Adrenal gland (tissue), 12 donors: ENCODE measurements around the gene SVBP. TPM values are rescaled to one million over a fixed set of nuclear protein-coding genes. Genes with fewer than 3 reads are reported as not detected.

Experiments used
- DNase-seq, 7 donors: peaks; one replicate each; pipeline ENCODE4 v3.0.0-alpha.2; 2019 to 2020
- H3K27ac ChIP-seq, 5 donors: fragments of 200-600 bp; sonication (generic) in 4 of 5; 1 replicate in 3 of 5; 2 replicates in 2 of 5; pipeline versions ENCODE4 v1.5.1 to v1.8.0; 2016 to 2020; ENCODE audit warnings: mild to moderate bottlenecking in 1 of 5
- H3K27me3 ChIP-seq: fragments of 200-600 bp; 2 replicates; pipeline ENCODE4 v1.8.0; 2021
- H3K36me3 ChIP-seq, 2 donors: fragments of 200-600 bp; replicated peaks in 1 of 2; 1 replicate in 1 of 2; 2 replicates in 1 of 2; pipeline versions ENCODE4 v1.5.1 to v1.8.0; 2018 to 2022
- H3K4me1 ChIP-seq, 2 donors: fragments of 200-600 bp; replicated peaks in 1 of 2; 1 replicate in 1 of 2; 2 replicates in 1 of 2; pipeline versions ENCODE4 v1.5.1 to v1.8.0; 2018 to 2021
- H3K4me3 ChIP-seq, 4 donors: fragments of 200-600 bp; sonication (generic) in 3 of 4; one replicate each; pipeline ENCODE4 v1.5.1; 2016 to 2018
- H3K9me3 ChIP-seq, 3 donors: fragments of 200-600 bp; sonication (generic) in 1 of 3; replicated peaks in 1 of 3; 1 replicate in 2 of 3; 2 replicates in 1 of 3; pipeline versions ENCODE4 v1.5.1 to v1.8.0; 2016 to 2021
- POLR2A ChIP-seq, 2 donors: fragments of 450-650 bp; IDR thresholded peaks; one replicate each; pipeline ENCODE4 v1.6.1; 2017; ENCODE audit warnings: antibody characterized with exemption in 2 of 2, mild to moderate bottlenecking in 2 of 2, moderate library complexity in 1 of 2
- WGBS, 4 donors: extraction: QIAGEN DNeasy Blood & Tissue Kit in 2 of 4; methylation state at CpG; one replicate each; pipeline versions ENCODE4 v1.1.5 to v1.1.7; 2013 to 2017; 5-methylcytosine and 5-hydroxymethylcytosine counted together
- intact Hi-C, 2 donors: fragments of 100-400 bp; cut with DNase I; formaldehyde crosslinking; loops; one replicate each; pipeline versions ENCODE4 v1.14.1 to v1.15.0; 2022 to 2023
- polyA plus RNA-seq, 3 donors: library from polyadenylated mRNA; stranded (reverse); fragments of 200-250 nt in 2 of 3; fragments of 350-450 nt in 1 of 3; fragmentation: Illumina TruSeq in 1 of 3; extraction: RNeasy Lipid Tissue Mini Kit (QIAGEN cat#74804) in 1 of 3; gene quantifications; one replicate each; pipeline ENCODE4 v1.2.3, GENCODE V29; 2013 to 2014
- total RNA-seq, 9 donors: library from RNA; depleted of rRNA in 4 of 9; stranded (reverse); fragments of >200 nt in 4 of 9; fragments of 120-200 nt in 1 of 9; fragmentation: NEBNext Ultra II Directional in 1 of 9; extraction: Animal tissue kit (Norgen Biotek cat#: 25700) in 1 of 9; gene quantifications; one replicate each; pipeline versions ENCODE4 v1.1.0 to v1.2.4, GENCODE V29; 2013 to 2023
- TF ChIP-seq, protein P1 (sequence below), 6 experiments: fragments of 450-650 bp in 4 of 6; fragments of 200-600 bp in 2 of 6; sonication (generic) in 1 of 6; IDR thresholded peaks; 1 replicate in 5 of 6; 2 replicates in 1 of 6; pipeline versions ENCODE4 v1.5.1 to v1.8.0; 2016 to 2021; ENCODE audit warnings: antibody characterized with exemption in 6 of 6, mild to moderate bottlenecking in 2 of 6, moderate library complexity in 1 of 6
- donor health status: healthy with polysubstance abuse.
- donor health status: Bipolar disorder and iron deficiency.
- donor health status: DM: yes; HTN: yes; CAD: no.
- donor health status: DM: no; HTN: no; CAD: no.
- donor health status: DM: no; HTN: no; CAD: no.
- donor health status: DM: yes; HTN: yes; CAD: no.

Gene SVBP
- total and polyA plus RNA-seq, 12 donors, result 4.5 to 41.3 (median 17.2) TPM

DNA sequence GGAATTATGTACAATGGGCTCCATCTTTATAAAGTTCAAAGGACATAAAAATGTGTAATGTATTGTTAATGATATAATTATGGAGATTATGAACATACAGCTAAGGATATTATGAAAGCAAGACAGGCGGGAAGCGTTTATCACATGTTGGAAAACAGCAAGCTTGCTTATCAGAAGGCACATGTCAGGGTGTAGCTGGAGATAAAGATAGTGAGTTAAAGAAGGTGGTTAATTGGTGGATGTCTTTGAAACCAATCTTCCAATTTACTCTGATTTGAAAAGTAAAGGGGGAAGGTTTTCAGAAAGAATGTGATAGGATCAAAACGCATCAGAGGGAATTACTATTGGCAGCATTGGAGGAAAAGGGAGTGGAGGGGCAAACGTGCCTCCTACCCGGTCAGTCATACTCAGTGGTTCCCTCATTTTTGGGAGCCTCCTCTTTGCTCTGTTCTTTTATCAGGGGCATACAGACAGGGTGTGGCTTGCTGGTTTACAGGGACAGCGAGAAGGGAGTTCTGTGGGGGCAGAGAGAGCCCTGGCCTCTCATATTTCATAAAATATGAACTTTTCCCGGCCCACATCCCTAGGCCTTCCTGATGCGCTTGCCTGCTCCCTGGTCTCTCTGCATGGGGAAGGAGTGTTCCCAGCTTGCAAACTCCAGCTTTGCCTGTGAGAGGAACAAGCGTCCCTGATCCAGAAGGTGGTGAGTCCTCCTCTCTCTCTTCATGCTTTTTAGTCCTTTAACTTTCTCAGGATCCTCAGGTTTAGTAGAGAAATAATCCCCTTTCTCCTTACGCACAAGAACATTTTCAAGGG lies 8.0 kb upstream of the SVBP start:
- no peaks in the 10 kb centered on the region for H3K36me3 ChIP-seq
- H3K4me3 ChIP-seq, result no peak overlapping the region
- H3K27ac ChIP-seq, result no peak overlapping the region
- no peak for DNase-seq
- peaks cover 14 to 17% of the 10 kb centered on the region in 2 donors for H3K4me1 ChIP-seq
- H3K9me3 ChIP-seq, result no peaks in the 10 kb centered on the region
- WGBS, 4 donors, result 81 to 87% (median 83%) methylated on average over 10 of the region's 10 CpGs
- H3K27me3 ChIP-seq, result no peaks in the 10 kb centered on the region
- intact Hi-C loops, result no loop called here
- TF ChIP-seq POLR2A (IDR thresholded peaks at IDR 0.05), result no peak
- TF ChIP-seq, protein P1, sequence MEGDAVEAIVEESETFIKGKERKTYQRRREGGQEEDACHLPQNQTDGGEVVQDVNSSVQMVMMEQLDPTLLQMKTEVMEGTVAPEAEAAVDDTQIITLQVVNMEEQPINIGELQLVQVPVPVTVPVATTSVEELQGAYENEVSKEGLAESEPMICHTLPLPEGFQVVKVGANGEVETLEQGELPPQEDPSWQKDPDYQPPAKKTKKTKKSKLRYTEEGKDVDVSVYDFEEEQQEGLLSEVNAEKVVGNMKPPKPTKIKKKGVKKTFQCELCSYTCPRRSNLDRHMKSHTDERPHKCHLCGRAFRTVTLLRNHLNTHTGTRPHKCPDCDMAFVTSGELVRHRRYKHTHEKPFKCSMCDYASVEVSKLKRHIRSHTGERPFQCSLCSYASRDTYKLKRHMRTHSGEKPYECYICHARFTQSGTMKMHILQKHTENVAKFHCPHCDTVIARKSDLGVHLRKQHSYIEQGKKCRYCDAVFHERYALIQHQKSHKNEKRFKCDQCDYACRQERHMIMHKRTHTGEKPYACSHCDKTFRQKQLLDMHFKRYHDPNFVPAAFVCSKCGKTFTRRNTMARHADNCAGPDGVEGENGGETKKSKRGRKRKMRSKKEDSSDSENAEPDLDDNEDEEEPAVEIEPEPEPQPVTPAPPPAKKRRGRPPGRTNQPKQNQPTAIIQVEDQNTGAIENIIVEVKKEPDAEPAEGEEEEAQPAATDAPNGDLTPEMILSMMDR (IDR thresholded peaks at IDR 0.05), result no peak

DNA sequence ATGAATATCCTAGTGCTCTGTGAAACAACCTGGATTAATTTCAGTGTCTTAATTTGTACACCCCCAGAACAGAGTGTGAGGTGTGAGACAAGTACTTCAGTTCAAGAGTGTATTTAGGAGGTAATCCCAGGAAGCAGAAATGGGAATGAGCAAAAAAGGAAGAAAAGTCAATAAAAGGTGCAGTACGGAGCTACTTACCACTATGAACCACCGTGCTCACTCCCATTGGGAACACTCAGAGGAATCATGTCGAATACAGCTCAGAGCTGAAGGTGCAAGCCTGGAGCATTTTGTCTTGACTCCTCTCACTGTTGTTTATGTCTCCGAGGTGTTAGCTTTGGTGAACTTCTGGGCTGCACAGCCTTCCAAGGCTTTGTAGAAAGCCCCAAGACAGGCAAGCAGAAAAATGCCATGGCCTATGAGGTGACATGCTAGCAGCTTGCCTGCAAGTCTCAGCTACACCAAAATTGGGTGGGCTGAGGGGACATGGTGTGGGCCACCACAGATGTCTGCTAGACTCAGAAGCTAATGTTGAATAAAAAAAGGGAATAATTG lies 7.4 kb upstream of the SVBP start:
- H3K4me3 ChIP-seq, result no peak overlapping the region
- H3K27me3 ChIP-seq, result no peaks in the 10 kb centered on the region
- no peaks in the 10 kb centered on the region for H3K36me3 ChIP-seq
- 95 to 98% (median 96%) methylated on average over 4 of the region's 4 CpGs for WGBS, 4 donors
- intact Hi-C loops, result no loop called here
- H3K4me1 ChIP-seq, result peaks cover 14 to 17% of the 10 kb centered on the region in 2 donors
- H3K27ac ChIP-seq, result no peak overlapping the region
- no peak for DNase-seq
- no peaks in the 10 kb centered on the region for H3K9me3 ChIP-seq
- TF ChIP-seq, protein P1 (IDR thresholded peaks at IDR 0.05), result no peak
- TF ChIP-seq POLR2A (IDR thresholded peaks at IDR 0.05), result no peak

DNA sequence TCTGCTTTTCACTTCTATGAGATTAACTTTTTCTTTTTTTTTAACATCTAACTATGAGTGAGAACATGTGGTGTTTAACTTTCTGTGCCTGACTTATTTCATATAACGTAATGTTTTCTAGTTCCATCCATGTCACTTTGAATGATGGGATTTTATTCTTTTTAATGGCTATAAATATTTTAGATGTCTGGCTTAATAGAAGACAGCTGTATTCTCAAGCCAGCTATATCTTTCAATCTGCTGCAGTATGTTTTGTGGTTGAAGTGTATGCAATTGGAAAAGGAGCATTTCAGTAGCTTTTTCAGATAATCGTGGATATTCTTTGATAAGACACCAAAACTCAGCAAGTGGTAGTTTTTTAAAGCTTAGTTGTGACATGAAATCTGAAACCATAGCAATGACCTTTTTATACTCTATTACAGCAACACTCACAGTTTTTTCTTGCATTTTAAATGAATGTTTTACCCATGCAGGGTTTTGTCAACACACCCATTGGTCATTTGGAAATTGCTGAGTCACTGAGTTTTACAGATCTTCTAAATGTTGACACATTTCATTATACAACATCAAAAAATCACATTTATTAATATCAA lies 5.7 kb upstream of the SVBP start:
- Histone ChIP-seq H3K4me3 (no peak overlapping the region), H3K27me3 (no peaks in the 10 kb centered on the region), H3K36me3 (no peaks in the 10 kb centered on the region), H3K4me1 (peaks cover 14 to 21% of the 10 kb centered on the region in 2 donors), H3K9me3 (no peaks in the 10 kb centered on the region), H3K27ac (peak overlapping the region in 1 of 5 donors; percentile 2)
- intact Hi-C loops, result no loop called here
- 26 to 40% (median 31%) methylated on average over 2 of the region's 2 CpGs for WGBS, 4 donors
- DNase-seq, result no peak
- no peak for TF ChIP-seq POLR2A (IDR thresholded peaks at IDR 0.05)
- TF ChIP-seq, protein P1 (IDR thresholded peaks at IDR 0.05), result no peak

DNA sequence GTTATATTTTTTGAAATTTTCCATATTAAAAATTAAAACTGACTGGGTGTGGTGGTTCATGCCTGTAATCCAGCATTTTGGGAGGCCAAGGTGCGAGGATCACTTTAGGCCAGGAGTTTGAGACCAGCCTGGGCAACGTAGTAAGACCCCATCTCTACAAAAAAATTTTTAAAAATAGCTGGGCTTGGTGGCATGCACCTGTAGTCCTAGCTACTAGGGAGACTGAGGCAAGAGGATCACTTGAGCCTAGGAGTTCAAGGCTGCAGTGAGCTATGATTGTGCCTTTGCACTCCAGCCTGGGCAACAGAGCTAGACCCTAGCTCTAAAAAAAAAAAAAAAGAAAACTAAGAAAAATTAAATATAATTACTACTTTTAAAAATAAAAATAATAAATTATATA lies 4.5 kb upstream of the SVBP start:
- H3K27me3 ChIP-seq, result no peaks in the 10 kb centered on the region
- intact Hi-C loops, result no loop called here
- peaks cover 14 to 25% of the 10 kb centered on the region in 2 donors for H3K4me1 ChIP-seq
- no peak overlapping the region for H3K4me3 ChIP-seq
- no peaks in the 10 kb centered on the region for H3K9me3 ChIP-seq
- no peak overlapping the region for H3K27ac ChIP-seq
- H3K36me3 ChIP-seq, result no peaks in the 10 kb centered on the region
- WGBS, 4 donors, result 89 to 100% (median 96%) methylated on average over 2 of the region's 2 CpGs
- DNase-seq, result no peak
- TF ChIP-seq POLR2A (IDR thresholded peaks at IDR 0.05), result no peak
- TF ChIP-seq, protein P1 (IDR thresholded peaks at IDR 0.05), result no peak
